Measurements from ENCODE around the gene ISM2. TPM values are rescaled to one million over a fixed set of nuclear protein-coding genes. Genes with fewer than 3 reads are reported as not detected.
"Not testable (repeated sequence)": the region's sequence is repeated elsewhere in the genome, so short reads cannot be mapped to it uniquely, and the experiment has no call there.

ISM2 gene
- polyA plus RNA-seq, 1 donor from 2014 or later, result 1.4 TPM

DNA sequence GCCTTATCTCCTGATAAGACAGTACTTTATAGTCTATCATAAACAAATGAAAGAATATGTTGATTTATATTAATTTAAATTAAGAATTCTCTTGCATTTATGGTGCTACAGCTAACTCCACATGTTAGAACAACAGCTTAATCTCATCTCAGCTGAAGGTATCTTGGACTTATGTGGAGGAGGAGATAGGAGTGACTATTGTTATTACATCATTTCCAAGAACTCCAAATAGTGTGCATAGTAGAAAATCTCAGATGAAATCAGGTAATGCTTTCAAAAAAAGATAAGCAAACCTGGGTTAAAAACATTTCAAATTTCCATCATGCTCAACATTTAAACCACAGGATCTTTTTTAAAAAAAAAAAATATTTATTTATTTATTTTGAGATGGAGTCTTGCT lies 31.3 kb upstream of the ISM2 start:
- H2AFZ ChIP-seq (ENCODE audit: low read depth, low read length), result no peak overlapping the region
- no peaks in the 10 kb centered on the region for H3K9me3 ChIP-seq (ENCODE audit: low read length)
- H3K36me3 ChIP-seq (ENCODE audit: insufficient read depth, low read length), result no peaks in the 10 kb centered on the region
- H4K20me1 ChIP-seq (ENCODE audit: insufficient read depth), result no peaks in the 10 kb centered on the region
- TF ChIP-seq CTCF (IDR thresholded peaks at IDR 0.05; ENCODE audit: poor library complexity, severe bottlenecking) (no peak), EP300 (conservative IDR thresholded peaks at IDR 0.05; ENCODE audit: poor library complexity, severe bottlenecking) (no peak), TAF1 (IDR thresholded peaks at IDR 0.05; ENCODE audit: low read depth) (no peak), POLR2AphosphoS5 (IDR thresholded peaks at IDR 0.05) (no peak), RAD21 (conservative IDR thresholded peaks at IDR 0.05) (no peak), EZH2 (IDR thresholded peaks at IDR 0.05; ENCODE audit: borderline replicate concordance, insufficient read depth, low read length, poor library complexity, severe bottlenecking) (no peak), SMC3 (conservative IDR thresholded peaks at IDR 0.05; ENCODE audit: poor library complexity) (no peak), MXI1 (conservative IDR thresholded peaks at IDR 0.05; ENCODE audit: poor library complexity, severe bottlenecking) (no peak)
- TF ChIP-seq, protein P1, sequence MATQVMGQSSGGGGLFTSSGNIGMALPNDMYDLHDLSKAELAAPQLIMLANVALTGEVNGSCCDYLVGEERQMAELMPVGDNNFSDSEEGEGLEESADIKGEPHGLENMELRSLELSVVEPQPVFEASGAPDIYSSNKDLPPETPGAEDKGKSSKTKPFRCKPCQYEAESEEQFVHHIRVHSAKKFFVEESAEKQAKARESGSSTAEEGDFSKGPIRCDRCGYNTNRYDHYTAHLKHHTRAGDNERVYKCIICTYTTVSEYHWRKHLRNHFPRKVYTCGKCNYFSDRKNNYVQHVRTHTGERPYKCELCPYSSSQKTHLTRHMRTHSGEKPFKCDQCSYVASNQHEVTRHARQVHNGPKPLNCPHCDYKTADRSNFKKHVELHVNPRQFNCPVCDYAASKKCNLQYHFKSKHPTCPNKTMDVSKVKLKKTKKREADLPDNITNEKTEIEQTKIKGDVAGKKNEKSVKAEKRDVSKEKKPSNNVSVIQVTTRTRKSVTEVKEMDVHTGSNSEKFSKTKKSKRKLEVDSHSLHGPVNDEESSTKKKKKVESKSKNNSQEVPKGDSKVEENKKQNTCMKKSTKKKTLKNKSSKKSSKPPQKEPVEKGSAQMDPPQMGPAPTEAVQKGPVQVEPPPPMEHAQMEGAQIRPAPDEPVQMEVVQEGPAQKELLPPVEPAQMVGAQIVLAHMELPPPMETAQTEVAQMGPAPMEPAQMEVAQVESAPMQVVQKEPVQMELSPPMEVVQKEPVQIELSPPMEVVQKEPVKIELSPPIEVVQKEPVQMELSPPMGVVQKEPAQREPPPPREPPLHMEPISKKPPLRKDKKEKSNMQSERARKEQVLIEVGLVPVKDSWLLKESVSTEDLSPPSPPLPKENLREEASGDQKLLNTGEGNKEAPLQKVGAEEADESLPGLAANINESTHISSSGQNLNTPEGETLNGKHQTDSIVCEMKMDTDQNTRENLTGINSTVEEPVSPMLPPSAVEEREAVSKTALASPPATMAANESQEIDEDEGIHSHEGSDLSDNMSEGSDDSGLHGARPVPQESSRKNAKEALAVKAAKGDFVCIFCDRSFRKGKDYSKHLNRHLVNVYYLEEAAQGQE (IDR thresholded peaks at IDR 0.05; ENCODE audit: borderline replicate concordance), result no peak
- H3F3A ChIP-seq (ENCODE audit: insufficient read depth, low read length, poor library complexity, severe bottlenecking), result no peaks in the 10 kb centered on the region
- no peak overlapping the region for H3K4me3 ChIP-seq (ENCODE audit: low read length)
- no peak overlapping the region for H3K4me2 ChIP-seq (ENCODE audit: low read length)
- H3K27me3 ChIP-seq (ENCODE audit: insufficient read depth, low read depth, low read length), result no peaks in the 10 kb centered on the region
- H3K9me2 ChIP-seq (ENCODE audit: insufficient read depth, low read length), result no peaks in the 10 kb centered on the region
- H3K79me2 ChIP-seq (replicated peaks; ENCODE audit: insufficient read depth, low read length), result no peaks in the 10 kb centered on the region
- no peak overlapping the region for H3K9ac ChIP-seq (ENCODE audit: low read length)
- no peak overlapping the region for H3K27ac ChIP-seq (ENCODE audit: low read length)

GRCh38 chr14:77529213-77529612 lies 30.6 kb upstream of the ISM2 start:
- Histone ChIP-seq H3K9ac (ENCODE audit: low read length) (no peak overlapping the region), H3K9me2 (ENCODE audit: insufficient read depth, low read length) (no peaks in the 10 kb centered on the region), H3K27me3 (ENCODE audit: insufficient read depth, low read depth, low read length) (no peaks in the 10 kb centered on the region), H3K27ac (ENCODE audit: low read length) (no peak overlapping the region), H3K4me2 (ENCODE audit: low read length) (no peak overlapping the region), H3K4me3 (ENCODE audit: low read length) (no peak overlapping the region), H3K79me2 (replicated peaks; ENCODE audit: insufficient read depth, low read length) (no peaks in the 10 kb centered on the region), H4K20me1 (ENCODE audit: insufficient read depth) (no peaks in the 10 kb centered on the region), H2AFZ (ENCODE audit: low read depth, low read length) (no peak overlapping the region), H3K9me3 (ENCODE audit: low read length) (no peaks in the 10 kb centered on the region), H3K36me3 (ENCODE audit: insufficient read depth, low read length) (no peaks in the 10 kb centered on the region), H3F3A (ENCODE audit: insufficient read depth, low read length, poor library complexity, severe bottlenecking) (no peaks in the 10 kb centered on the region)
- TF ChIP-seq TAF1 (IDR thresholded peaks at IDR 0.05; ENCODE audit: low read depth) (no peak), CTCF (IDR thresholded peaks at IDR 0.05; ENCODE audit: poor library complexity, severe bottlenecking) (no peak), SMC3 (conservative IDR thresholded peaks at IDR 0.05; ENCODE audit: poor library complexity) (no peak), POLR2AphosphoS5 (IDR thresholded peaks at IDR 0.05) (no peak), MXI1 (conservative IDR thresholded peaks at IDR 0.05; ENCODE audit: poor library complexity, severe bottlenecking) (no peak), EP300 (conservative IDR thresholded peaks at IDR 0.05; ENCODE audit: poor library complexity, severe bottlenecking) (no peak), EZH2 (IDR thresholded peaks at IDR 0.05; ENCODE audit: borderline replicate concordance, insufficient read depth, low read length, poor library complexity, severe bottlenecking) (no peak), RAD21 (conservative IDR thresholded peaks at IDR 0.05) (no peak)

GRCh38 chr14:77528701-77529100 lies 30.1 kb upstream of the ISM2 start:
- not testable (repeated sequence) for H3K4me2 ChIP-seq (ENCODE audit: low read length); H3K9me2 ChIP-seq (ENCODE audit: insufficient read depth, low read length); H3K27ac ChIP-seq (ENCODE audit: low read length); H3K4me3 ChIP-seq (ENCODE audit: low read length); H3K36me3 ChIP-seq (ENCODE audit: insufficient read depth, low read length); H3K79me2 ChIP-seq (replicated peaks; ENCODE audit: insufficient read depth, low read length); H3F3A ChIP-seq (ENCODE audit: insufficient read depth, low read length, poor library complexity, severe bottlenecking); H3K9ac ChIP-seq (ENCODE audit: low read length); H2AFZ ChIP-seq (ENCODE audit: low read depth, low read length); H3K27me3 ChIP-seq (ENCODE audit: insufficient read depth, low read depth, low read length); H3K9me3 ChIP-seq (ENCODE audit: low read length); H4K20me1 ChIP-seq (ENCODE audit: insufficient read depth)
